Psoas muscle (tissue), 8 donors: ENCODE results near the gene ASTN2. TPM values are rescaled to one million over a fixed set of nuclear protein-coding genes. Genes with fewer than 3 reads are reported as not detected.

Experiments
- ATAC-seq, 4 donors: fragments of 200-7000 bp; cut with Tn5 transposase; one replicate each; pipeline ENCODE4 v1.9.1; 2020; ENCODE audit warnings: moderate library complexity in 3 of 4, mild to moderate bottlenecking in 2 of 4
- DNase-seq, 2 donors: peaks; one replicate each; pipeline ENCODE4 v3.0.0-alpha.2; 2020
- H3K27ac ChIP-seq: fragments of 200-600 bp; one replicate; pipeline ENCODE4 v1.8.0; 2022
- H3K27me3 ChIP-seq, 3 donors: fragments of 200-600 bp in 1 of 3; one replicate each; pipeline versions ENCODE4 v1.6.1 to v1.8.0; 2013 to 2022; ENCODE audit warnings: low read length in 2 of 3, mild to moderate bottlenecking in 2 of 3, moderate library complexity in 1 of 3; ENCODE audit not compliant: insufficient read depth in 3 of 3
- H3K36me3 ChIP-seq, 2 donors: fragments of 200-600 bp in 1 of 2; one replicate each; pipeline versions ENCODE4 v1.6.1 to v1.8.0; 2013 to 2022; ENCODE audit warnings: low read depth in 1 of 2, mild to moderate bottlenecking in 1 of 2, moderate library complexity in 1 of 2; ENCODE audit not compliant: insufficient read depth in 1 of 2
- H3K4me1 ChIP-seq: fragments of 200-600 bp; one replicate; pipeline ENCODE4 v1.8.0; 2022
- H3K4me3 ChIP-seq: fragments of 200-600 bp; one replicate; pipeline ENCODE4 v1.8.0; 2022; ENCODE audit warnings: mild to moderate bottlenecking
- H3K9me3 ChIP-seq: fragments of 200-600 bp; one replicate; pipeline ENCODE4 v1.8.0; 2022
- CTCF ChIP-seq: fragments of 200-600 bp; IDR thresholded peaks from one replicate; pipeline ENCODE4 v1.8.0; 2022; ENCODE audit warnings: antibody characterized with exemption
- WGBS, 3 donors: extraction: QIAGEN DNeasy Blood & Tissue Kit; methylation state at CpG; one replicate each; pipeline versions ENCODE4 v1.1.6 to v1.1.7; 2013; 5-methylcytosine and 5-hydroxymethylcytosine counted together
- intact Hi-C, 2 donors: fragments of 100-400 bp; cut with DNase I; formaldehyde crosslinking; loops; one replicate each; pipeline versions ENCODE4 v1.11.0 to v1.14.2; 2022
- polyA plus RNA-seq, 3 donors: library from polyadenylated mRNA; stranded (reverse); fragments of 200-250 nt; gene quantifications; one replicate each; pipeline ENCODE4 v1.2.3, GENCODE V29; 2013
- total RNA-seq, 4 donors: library from RNA; stranded (reverse); fragmentation: NEBNext Ultra II Directional in 2 of 4; extraction: Animal tissue kit (Norgen Biotek cat#: 25700) in 2 of 4; gene quantifications; one replicate each; pipeline versions ENCODE4 v1.2.1 to v1.2.4, GENCODE V29; 2021 to 2023
- donor health status: healthy with polysubstance abuse.
- donor health status: DM: no; HTN: no; CAD: no; lungs with moderate emphysema.
- donor health status: Bipolar disorder and iron deficiency.
- donor health status: healthy.
- donor health status: DM: yes; HTN: yes; CAD: no.
- donor health status: DM: no; HTN: no; CAD: no.
- donor health status: DM: no; HTN: no; CAD: no.
- donor health status: DM: yes; HTN: yes; CAD: no.

Gene ASTN2
- total and polyA plus RNA-seq, 7 donors: 2.0 to 10.3 (median 3.3) TPM

- DNase-seq (no peak), ATAC-seq (no peak)
- intact Hi-C loops: no loop called here
- no peak overlapping the region for H3K27ac ChIP-seq
- no peaks in the 10 kb centered on the region for H3K27me3 ChIP-seq
- 82 to 84% (median 83%) methylated on average over 5 of the region's 5 CpGs for WGBS, 3 donors
- H3K36me3 ChIP-seq: no peaks in the 10 kb centered on the region
- no peaks in the 10 kb centered on the region for H3K9me3 ChIP-seq
- H3K4me1 ChIP-seq: no peaks in the 10 kb centered on the region
- H3K4me3 ChIP-seq: no peak overlapping the region
- no peak for TF ChIP-seq CTCF
Measured at GRCh38 chr9:116943970-116944369, 470.9 kb downstream of the ASTN2 start.

GRCh38 chr9:116942593-116943061 lies 472.2 kb downstream of the ASTN2 start:
- 85 to 89% (median 88%) methylated on average over 3 of the region's 3 CpGs for WGBS, 3 donors
- no peaks in the 10 kb centered on the region for H3K9me3 ChIP-seq
- no peak for TF ChIP-seq CTCF
- DNase-seq (no peak), ATAC-seq (no peak)
- no peak overlapping the region for H3K4me3 ChIP-seq
- intact Hi-C loops: no loop called here
- no peaks in the 10 kb centered on the region for H3K4me1 ChIP-seq
- no peak overlapping the region for H3K27ac ChIP-seq
- no peaks in the 10 kb centered on the region for H3K27me3 ChIP-seq
- no peaks in the 10 kb centered on the region for H3K36me3 ChIP-seq

- DNase-seq: no peak
- H3K4me1 ChIP-seq: no peaks in the 10 kb centered on the region
- H3K27me3 ChIP-seq: no peaks in the 10 kb centered on the region
- no peaks in the 10 kb centered on the region for H3K9me3 ChIP-seq
- intact Hi-C loops: no loop called here
- no peaks in the 10 kb centered on the region for H3K36me3 ChIP-seq
- no peak overlapping the region for H3K27ac ChIP-seq
- no peak for ATAC-seq
- no peak overlapping the region for H3K4me3 ChIP-seq
- no peak for TF ChIP-seq CTCF
Measured at GRCh38 chr9:116941266-116941665, 473.6 kb downstream of the ASTN2 start.

GRCh38 chr9:116940614-116941215 lies 474.1 kb downstream of the ASTN2 start:
- WGBS, 3 donors: 87 to 94% (median 91%) methylated on average over 4 of the region's 4 CpGs
- H3K27ac ChIP-seq: no peak overlapping the region
- ATAC-seq (no peak), DNase-seq (no peak)
- H3K9me3 ChIP-seq: no peaks in the 10 kb centered on the region
- intact Hi-C loops: no loop called here
- no peaks in the 10 kb centered on the region for H3K36me3 ChIP-seq
- TF ChIP-seq CTCF: no peak
- no peak overlapping the region for H3K4me3 ChIP-seq
- H3K4me1 ChIP-seq: no peaks in the 10 kb centered on the region
- H3K27me3 ChIP-seq: no peaks in the 10 kb centered on the region

GRCh38 chr9:116939614-116940013 lies 475.2 kb downstream of the ASTN2 start:
- no peak for TF ChIP-seq CTCF
- Histone ChIP-seq H3K27me3 (no peaks in the 10 kb centered on the region), H3K9me3 (no peaks in the 10 kb centered on the region), H3K27ac (no peak overlapping the region), H3K4me3 (no peak overlapping the region), H3K4me1 (no peaks in the 10 kb centered on the region), H3K36me3 (no peaks in the 10 kb centered on the region)
- WGBS, 3 donors: 88 to 91% (median 91%) methylated on average over 3 of the region's 3 CpGs
- DNase-seq: no peak
- intact Hi-C loops: no loop called here
- ATAC-seq: no peak
